Ishikawa (cell line): ENCODE results near the gene RBM20.

ENCODE experiments used
- CEBPB ChIP-seq: IDR thresholded peaks from 2 replicates; pipeline ENCODE4 v1.6.1; 2012
- CREB1 ChIP-seq: IDR thresholded peaks from 2 replicates; pipeline ENCODE4 v1.6.1; 2012; ENCODE audit warnings: low read depth
- EGR1 ChIP-seq: IDR thresholded peaks from 2 replicates; pipeline ENCODE4 v1.6.1; 2012
- EP300 ChIP-seq: IDR thresholded peaks from 2 replicates; pipeline ENCODE4 v1.6.1; 2012; ENCODE audit warnings: borderline replicate concordance
- FOXM1 ChIP-seq: IDR thresholded peaks from 2 replicates; pipeline ENCODE4 v1.6.1; 2012; ENCODE audit warnings: low read depth, borderline replicate concordance
- MAX ChIP-seq: IDR thresholded peaks from 2 replicates; pipeline ENCODE4 v1.6.1; 2012
- NFIC ChIP-seq: IDR thresholded peaks from 2 replicates; pipeline ENCODE4 v1.6.1; 2012
- RAD21 ChIP-seq: IDR thresholded peaks from 2 replicates; pipeline ENCODE4 v1.6.1; 2012; ENCODE audit warnings: low read depth
- REST ChIP-seq: IDR thresholded peaks from 2 replicates; pipeline ENCODE4 v1.6.1; 2012; ENCODE audit warnings: low read depth, mild to moderate bottlenecking
- TAF1 ChIP-seq: IDR thresholded peaks from 2 replicates; pipeline ENCODE4 v1.6.1; 2012; ENCODE audit warnings: low read depth, mild to moderate bottlenecking
- TCF12 ChIP-seq: IDR thresholded peaks from 2 replicates; pipeline ENCODE4 v1.6.1; 2012; ENCODE audit warnings: low read depth
- TEAD4 ChIP-seq: IDR thresholded peaks from 2 replicates; pipeline ENCODE4 v1.6.1; 2012
- USF1 ChIP-seq: IDR thresholded peaks from 2 replicates; pipeline ENCODE4 v1.6.1; 2012
- YY1 ChIP-seq: IDR thresholded peaks from 2 replicates; pipeline ENCODE4 v1.6.1; 2012; ENCODE audit warnings: low read depth
- ZBTB7A ChIP-seq: IDR thresholded peaks from 2 replicates; pipeline ENCODE4 v1.6.1; 2012; ENCODE audit warnings: low read depth

The RBM20 gene

GRCh38 chr10:110608087-110608486 lies 36.0 kb upstream of the RBM20 start:
- no peak for TF ChIP-seq RAD21
- TF ChIP-seq CREB1, result no peak
- no peak for TF ChIP-seq FOXM1
- TF ChIP-seq EGR1, result no peak
- no peak for TF ChIP-seq USF1
- no peak for TF ChIP-seq YY1
- TF ChIP-seq NFIC, result no peak
- no peak for TF ChIP-seq TEAD4
- no peak for TF ChIP-seq EP300
- TF ChIP-seq TAF1, result no peak
- no peak for TF ChIP-seq ZBTB7A
- TF ChIP-seq MAX, result no peak
- no peak for TF ChIP-seq REST
- TF ChIP-seq TCF12, result no peak
- TF ChIP-seq CEBPB, result no peak

- TF ChIP-seq EGR1, result no peak
Observed at GRCh38 chr10:110609605-110610004, 34.5 kb upstream of the RBM20 start.

GRCh38 chr10:110610308-110610774 lies 33.8 kb upstream of the RBM20 start:
- no peak for TF ChIP-seq EP300
- no peak for TF ChIP-seq FOXM1
- no peak for TF ChIP-seq CREB1
- TF ChIP-seq YY1, result no peak
- no peak for TF ChIP-seq TEAD4
- TF ChIP-seq REST, result no peak
- TF ChIP-seq USF1, result no peak
- TF ChIP-seq TCF12, result no peak
- TF ChIP-seq TAF1, result no peak
- no peak for TF ChIP-seq ZBTB7A
- TF ChIP-seq RAD21, result peak; percentile 93
- 0 out of 2 replicates have a peak, but pooled peaks have one; percentile 29 for TF ChIP-seq CEBPB

GRCh38 chr10:110612087-110612486 lies 32.0 kb upstream of the RBM20 start:
- TF ChIP-seq TAF1, result no peak
- TF ChIP-seq EGR1, result no peak
- no peak for TF ChIP-seq ZBTB7A
- no peak for TF ChIP-seq NFIC
- TF ChIP-seq TEAD4, result no peak
- TF ChIP-seq CEBPB, result no peak
- TF ChIP-seq TCF12, result no peak
- TF ChIP-seq EP300, result no peak
- TF ChIP-seq RAD21, result no peak
- no peak for TF ChIP-seq USF1
- no peak for TF ChIP-seq FOXM1
- no peak for TF ChIP-seq MAX
- no peak for TF ChIP-seq REST
- TF ChIP-seq YY1, result no peak
- TF ChIP-seq CREB1, result no peak

GRCh38 chr10:110612629-110613028 lies 31.5 kb upstream of the RBM20 start:
- TF ChIP-seq NFIC (no peak), TEAD4 (no peak), CEBPB (no peak), FOXM1 (no peak), CREB1 (no peak), REST (no peak), EP300 (no peak), EGR1 (no peak), YY1 (no peak), ZBTB7A (no peak), TAF1 (no peak), USF1 (no peak)
